Thoracic aorta (tissue), 2 donors: Measurements from ENCODE around the gene PLPP7. TPM values are rescaled to one million over a fixed set of nuclear protein-coding genes. Genes with fewer than 3 reads are reported as not detected.

Source experiments
- ATAC-seq: fragments of 150-250 bp; one replicate; pipeline ENCODE4 v1.8.0; 2017; ENCODE audit warnings: low read depth; ENCODE audit not compliant: insufficient number of reproducible peaks, low FRiP score
- DNase-seq: peaks from one replicate; pipeline ENCODE4 v3.0.0-alpha.2; 2020; ENCODE audit warnings: low spot score
- H3K27ac ChIP-seq, 2 donors: fragments of 200-600 bp; sonication (generic); 1 replicate in 1 of 2; 2 replicates in 1 of 2; pipeline ENCODE4 v1.5.1; 2016; ENCODE audit warnings: mild to moderate bottlenecking in 2 of 2, moderate library complexity in 2 of 2
- H3K27me3 ChIP-seq: fragments of 200-600 bp; sonication (generic); replicated peaks from 2 replicates; pipeline ENCODE4 v1.6.0; 2016; ENCODE audit warnings: mild to moderate bottlenecking; ENCODE audit not compliant: insufficient read depth
- H3K36me3 ChIP-seq: fragments of 200-600 bp; sonication (generic); one replicate; pipeline ENCODE4 v1.5.1; 2016
- H3K4me1 ChIP-seq, 2 donors: fragments of 200-600 bp; sonication (generic); 1 replicate in 1 of 2; 2 replicates in 1 of 2; pipeline versions ENCODE4 v1.5.1 to v1.6.0; 2016; ENCODE audit warnings: low read depth in 2 of 2, mild to moderate bottlenecking in 1 of 2; ENCODE audit not compliant: control insufficient read depth in 1 of 2
- H3K4me3 ChIP-seq: fragments of 200-600 bp; sonication (generic); 2 replicates; pipeline ENCODE4 v1.5.1; 2016; ENCODE audit warnings: mild to moderate bottlenecking
- H3K9me3 ChIP-seq: fragments of 200-600 bp; sonication (generic); 2 replicates; pipeline ENCODE4 v1.5.1; 2016
- CTCF ChIP-seq: fragments of 200-600 bp; sonication (generic); IDR thresholded peaks from one replicate; pipeline ENCODE4 v1.5.1; 2019; ENCODE audit warnings: antibody characterized with exemption
- total RNA-seq, 2 donors: library from RNA; depleted of rRNA; stranded (reverse); fragments of >200 nt; gene quantifications; one replicate each; pipeline versions ENCODE4 v1.1.0 to v1.2.3, GENCODE V29; 2016

Gene PLPP7
- total RNA-seq, 2 donors from 2014 or later = 14.2 to 29.0 TPM

- H3K27ac ChIP-seq = no peak overlapping the region
- ATAC-seq = no peak
Measured at GRCh38 chr9:131297903-131298302, 8.4 kb downstream of the PLPP7 start.

GRCh38 chr9:131298341-131298740, 8.8 kb downstream of the PLPP7 start:
- ATAC-seq = no peak
- H3K4me1 ChIP-seq = no peaks in the 10 kb centered on the region
- H3K27me3 ChIP-seq = no peaks in the 10 kb centered on the region
- H3K36me3 ChIP-seq = no peaks in the 10 kb centered on the region
- DNase-seq = no peak
- H3K4me3 ChIP-seq = no peak overlapping the region
- TF ChIP-seq CTCF = no peak
- H3K9me3 ChIP-seq = no peaks in the 10 kb centered on the region
- H3K27ac ChIP-seq = no peak overlapping the region

More at GRCh38 chr9:131297903-131298302, 8.4 kb downstream of the PLPP7 start:
- no peaks in the 10 kb centered on the region for H3K27me3 ChIP-seq
- no peak for DNase-seq
- no peaks in the 10 kb centered on the region for H3K4me1 ChIP-seq
- no peaks in the 10 kb centered on the region for H3K9me3 ChIP-seq
- no peak for TF ChIP-seq CTCF
- no peak overlapping the region for H3K4me3 ChIP-seq
- H3K36me3 ChIP-seq = no peaks in the 10 kb centered on the region

GRCh38 chr9:131298816-131299215, 9.3 kb downstream of the PLPP7 start:
- Histone ChIP-seq H3K4me3 (no peak overlapping the region), H3K9me3 (no peaks in the 10 kb centered on the region), H3K36me3 (no peaks in the 10 kb centered on the region), H3K4me1 (no peaks in the 10 kb centered on the region), H3K27ac (no peak overlapping the region), H3K27me3 (no peaks in the 10 kb centered on the region)
- DNase-seq (no peak), ATAC-seq (no peak)
- TF ChIP-seq CTCF = no peak

GRCh38 chr9:131299346-131299960, 9.9 kb downstream of the PLPP7 start:
- Histone ChIP-seq H3K27ac (no peak overlapping the region), H3K4me1 (no peaks in the 10 kb centered on the region), H3K27me3 (no peaks in the 10 kb centered on the region), H3K9me3 (no peaks in the 10 kb centered on the region), H3K4me3 (no peak overlapping the region), H3K36me3 (no peaks in the 10 kb centered on the region)
- ATAC-seq (no peak), DNase-seq (no peak)
- TF ChIP-seq CTCF = no peak

GRCh38 chr9:131299961-131300347, 10.4 kb downstream of the PLPP7 start:
- ATAC-seq (no peak), DNase-seq (no peak)
- H3K27ac ChIP-seq = no peak overlapping the region
- TF ChIP-seq CTCF = no peak
- H3K4me3 ChIP-seq = no peak overlapping the region
- H3K9me3 ChIP-seq = no peaks in the 10 kb centered on the region
- no peaks in the 10 kb centered on the region for H3K4me1 ChIP-seq
- no peaks in the 10 kb centered on the region for H3K36me3 ChIP-seq
- no peaks in the 10 kb centered on the region for H3K27me3 ChIP-seq
